ENCODE measurements around the gene YES1.

Gene YES1

GRCh38 chr18:820591-821165 lies 8.6 kb upstream of the YES1 start:
- Histone ChIP-seq H3K36me3 (ENCODE audit: control insufficient read depth, insufficient read depth, low read length) (no peaks in the 10 kb centered on the region), H3K9me3 (ENCODE audit: control insufficient read depth, insufficient read depth, low read depth, low read length) (no peaks in the 10 kb centered on the region), H3K27ac (ENCODE audit: low read depth, low read length) (no peak overlapping the region), H3K4me3 (ENCODE audit: low read depth, low read length) (no peak overlapping the region), H3K4me1 (ENCODE audit: control insufficient read depth, insufficient read depth, low read length) (no peaks in the 10 kb centered on the region), H3K9ac (ENCODE audit: low read length) (no peak overlapping the region), H3K27me3 (ENCODE audit: control insufficient read depth, insufficient read depth, low read length) (no peaks in the 10 kb centered on the region)

GRCh38 chr18:816869-817268 lies 4.8 kb upstream of the YES1 start:
- Histone ChIP-seq H3K27me3 (ENCODE audit: control insufficient read depth, insufficient read depth, low read length) (no peaks in the 10 kb centered on the region), H3K27ac (ENCODE audit: low read depth, low read length) (no peak overlapping the region), H3K4me1 (ENCODE audit: control insufficient read depth, insufficient read depth, low read length) (peaks cover 5% of the 10 kb centered on the region; the same call in 1 of the 2 replicates), H3K36me3 (ENCODE audit: control insufficient read depth, insufficient read depth, low read length) (no peaks in the 10 kb centered on the region), H3K9ac (ENCODE audit: low read length) (no peak overlapping the region), H3K9me3 (ENCODE audit: control insufficient read depth, insufficient read depth, low read depth, low read length) (no peaks in the 10 kb centered on the region), H3K4me3 (ENCODE audit: low read depth, low read length) (no peak overlapping the region)

DNA sequence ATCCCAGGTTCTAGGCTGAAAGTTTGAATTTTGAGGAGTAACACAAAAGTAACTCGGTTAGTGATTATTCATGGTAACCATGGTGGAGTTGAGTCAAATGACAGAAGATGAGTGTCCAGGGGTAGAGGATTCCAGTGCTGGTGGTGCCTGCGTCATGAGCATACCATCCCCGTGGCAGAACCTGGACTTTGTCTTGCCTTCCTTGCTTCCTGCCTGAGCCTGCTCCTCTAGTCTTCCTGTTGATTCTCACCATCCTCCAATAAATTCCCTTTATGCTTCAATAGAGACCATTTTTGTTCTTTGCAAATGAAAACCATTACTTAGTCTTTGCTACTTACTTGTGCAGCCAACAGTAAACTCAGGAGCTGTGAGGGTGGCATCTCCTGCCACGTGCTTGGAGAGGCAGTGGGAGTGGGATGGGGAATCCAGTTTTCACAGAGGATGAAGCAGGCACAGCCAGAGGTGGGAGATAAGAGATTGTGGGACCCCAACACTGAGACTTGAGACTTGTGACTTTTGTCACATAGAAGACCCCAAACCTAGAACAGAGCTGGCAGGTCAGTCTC lies 4.1 kb upstream of the YES1 start:
- Histone ChIP-seq H3K4me3 (ENCODE audit: low read depth, low read length) (no peak overlapping the region), H3K9ac (ENCODE audit: low read length) (no peak overlapping the region), H3K9me3 (ENCODE audit: control insufficient read depth, insufficient read depth, low read depth, low read length) (no peaks in the 10 kb centered on the region), H3K4me1 (ENCODE audit: control insufficient read depth, insufficient read depth, low read length) (peaks cover 5% of the 10 kb centered on the region; the same call in 1 of the 2 replicates), H3K27me3 (ENCODE audit: control insufficient read depth, insufficient read depth, low read length) (no peaks in the 10 kb centered on the region), H3K27ac (ENCODE audit: low read depth, low read length) (no peak overlapping the region), H3K36me3 (ENCODE audit: control insufficient read depth, insufficient read depth, low read length) (no peaks in the 10 kb centered on the region)

- Histone ChIP-seq H3K4me1 (ENCODE audit: control insufficient read depth, insufficient read depth, low read length) (peaks cover 7% of the 10 kb centered on the region), H3K27ac (ENCODE audit: low read depth, low read length) (no peak overlapping the region), H3K4me3 (ENCODE audit: low read depth, low read length) (no peak overlapping the region), H3K9ac (ENCODE audit: low read length) (no peak overlapping the region), H3K27me3 (ENCODE audit: control insufficient read depth, insufficient read depth, low read length) (no peaks in the 10 kb centered on the region), H3K36me3 (ENCODE audit: control insufficient read depth, insufficient read depth, low read length) (no peaks in the 10 kb centered on the region), H3K9me3 (ENCODE audit: control insufficient read depth, insufficient read depth, low read depth, low read length) (no peaks in the 10 kb centered on the region)
Measured at GRCh38 chr18:815353-815752, 3.3 kb upstream of the YES1 start.

- Histone ChIP-seq H3K36me3 (ENCODE audit: control insufficient read depth, insufficient read depth, low read length) (no peaks in the 10 kb centered on the region), H3K4me1 (ENCODE audit: control insufficient read depth, insufficient read depth, low read length) (peaks cover 11% of the 10 kb centered on the region), H3K9ac (ENCODE audit: low read length) (no peak overlapping the region), H3K9me3 (ENCODE audit: control insufficient read depth, insufficient read depth, low read depth, low read length) (no peaks in the 10 kb centered on the region), H3K4me3 (ENCODE audit: low read depth, low read length) (no peak overlapping the region), H3K27ac (ENCODE audit: low read depth, low read length) (no peak overlapping the region), H3K27me3 (ENCODE audit: control insufficient read depth, insufficient read depth, low read length) (no peaks in the 10 kb centered on the region)
Measured at GRCh38 chr18:814300-815084, 2.5 kb upstream of the YES1 start.

GRCh38 chr18:813172-814071 lies 1.4 kb upstream of the YES1 start:
- H3K9me3 ChIP-seq (ENCODE audit: control insufficient read depth, insufficient read depth, low read depth, low read length), result no peaks in the 10 kb centered on the region
- H3K27me3 ChIP-seq (ENCODE audit: control insufficient read depth, insufficient read depth, low read length), result no peaks in the 10 kb centered on the region
- peak overlapping the region; percentile 85 for H3K9ac ChIP-seq (ENCODE audit: low read length)
- no peaks in the 10 kb centered on the region for H3K36me3 ChIP-seq (ENCODE audit: control insufficient read depth, insufficient read depth, low read length)
- H3K27ac ChIP-seq (ENCODE audit: low read depth, low read length), result peak overlapping the region; percentile 90; the same call in 1 of the 2 replicates
- peaks cover 13% of the 10 kb centered on the region for H3K4me1 ChIP-seq (ENCODE audit: control insufficient read depth, insufficient read depth, low read length)
- H3K4me3 ChIP-seq (ENCODE audit: low read depth, low read length), result peak overlapping the region; percentile 98

DNA sequence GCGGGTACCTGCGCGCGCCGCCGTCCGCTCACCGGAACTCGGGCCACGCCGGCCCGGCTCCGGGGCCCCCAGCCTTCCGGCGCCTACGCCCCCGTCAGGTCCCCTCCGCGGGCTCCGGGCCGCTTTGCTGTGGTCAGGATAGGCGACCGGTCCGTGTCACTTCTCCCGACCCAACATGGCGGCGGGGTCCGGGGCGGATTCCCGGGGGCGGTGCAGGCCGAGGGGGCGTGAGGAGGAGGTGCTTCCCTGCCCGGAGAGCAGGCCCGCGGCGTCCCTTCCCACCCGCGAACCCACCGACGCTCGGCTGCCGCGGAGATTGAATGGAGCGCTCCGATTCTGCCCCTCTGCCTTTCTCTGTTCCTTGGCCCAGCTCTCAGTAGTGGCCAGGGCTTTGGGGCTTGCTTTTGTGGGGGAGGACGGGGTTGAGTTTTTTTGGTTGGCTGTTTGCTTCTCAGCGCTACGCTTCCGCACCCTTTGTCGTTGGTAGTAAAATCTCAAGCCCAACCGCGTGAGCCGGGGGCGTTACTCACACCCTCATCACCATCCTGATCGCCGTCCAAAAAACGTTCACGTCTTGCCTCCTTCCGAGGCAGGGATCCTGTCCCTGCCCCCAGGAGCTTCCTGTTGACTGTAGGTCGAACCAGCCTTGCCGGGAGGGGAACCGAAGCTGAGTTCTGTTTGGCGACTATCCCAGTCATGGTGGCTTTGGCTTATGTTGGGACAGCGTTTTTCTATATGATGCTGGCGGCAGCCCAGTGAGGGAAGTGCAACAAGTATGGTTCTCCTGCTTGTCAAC lies 532 bp upstream of the YES1 start:
- Histone ChIP-seq H3K9me3 (ENCODE audit: control insufficient read depth, insufficient read depth, low read depth, low read length) (no peaks in the 10 kb centered on the region), H3K27ac (ENCODE audit: low read depth, low read length) (peak overlapping the region; percentile 90), H3K9ac (ENCODE audit: low read length) (peak overlapping the region; percentile 85), H3K4me3 (ENCODE audit: low read depth, low read length) (peak overlapping the region; percentile 98), H3K27me3 (ENCODE audit: control insufficient read depth, insufficient read depth, low read length) (no peaks in the 10 kb centered on the region), H3K36me3 (ENCODE audit: control insufficient read depth, insufficient read depth, low read length) (no peaks in the 10 kb centered on the region), H3K4me1 (ENCODE audit: control insufficient read depth, insufficient read depth, low read length) (peaks cover 21% of the 10 kb centered on the region)

DNA sequence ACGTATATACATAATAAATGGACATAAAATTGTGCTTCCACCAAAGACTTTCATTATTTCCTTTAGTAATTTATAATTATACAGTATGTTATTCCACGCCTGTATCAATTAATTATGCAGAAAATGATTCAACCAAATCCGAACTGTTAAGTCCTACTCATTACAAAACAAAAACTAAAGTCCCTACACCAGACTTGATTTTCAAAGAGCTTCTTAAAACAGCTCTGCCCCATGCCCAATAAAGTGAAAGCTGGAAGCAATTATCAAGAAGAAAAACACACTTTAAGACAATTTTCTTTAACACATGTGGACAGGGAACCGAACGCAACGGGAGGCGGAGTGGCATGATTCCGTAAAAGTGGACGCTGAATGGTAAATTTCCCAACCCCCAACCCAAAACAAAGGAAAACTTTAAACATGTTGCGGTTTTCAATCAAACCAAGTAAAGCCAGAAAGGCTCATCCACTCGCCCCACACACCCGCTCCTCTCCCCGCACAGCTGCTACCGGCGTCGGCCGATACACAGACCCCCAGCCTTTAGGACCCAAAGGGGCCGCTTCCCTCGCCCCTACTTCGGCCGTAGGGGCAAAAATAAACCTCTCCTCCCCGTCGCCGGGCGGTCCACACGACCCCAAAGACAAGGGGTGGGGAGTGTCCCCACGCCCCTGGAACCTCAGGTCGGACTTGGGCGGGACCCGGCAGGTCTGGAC lies 705 bp downstream of the YES1 start:
- peak overlapping the region; percentile 98 for H3K4me3 ChIP-seq (ENCODE audit: low read depth, low read length)

GRCh38 chr18:809985-810642 lies 1.9 kb downstream of the YES1 start:
- Histone ChIP-seq H3K4me3 (ENCODE audit: low read depth, low read length) (peak overlapping the region; percentile 98), H3K9me3 (ENCODE audit: control insufficient read depth, insufficient read depth, low read depth, low read length) (no peaks in the 10 kb centered on the region), H3K9ac (ENCODE audit: low read length) (no peak overlapping the region), H3K27me3 (ENCODE audit: control insufficient read depth, insufficient read depth, low read length) (no peaks in the 10 kb centered on the region), H3K27ac (ENCODE audit: low read depth, low read length) (no peak overlapping the region), H3K4me1 (ENCODE audit: control insufficient read depth, insufficient read depth, low read length) (peaks cover 25% of the 10 kb centered on the region), H3K36me3 (ENCODE audit: control insufficient read depth, insufficient read depth, low read length) (no peaks in the 10 kb centered on the region)

More for the DNA sequence above, 705 bp downstream of the YES1 start:
- Histone ChIP-seq H3K27me3 (ENCODE audit: control insufficient read depth, insufficient read depth, low read length) (no peaks in the 10 kb centered on the region), H3K36me3 (ENCODE audit: control insufficient read depth, insufficient read depth, low read length) (no peaks in the 10 kb centered on the region), H3K27ac (ENCODE audit: low read depth, low read length) (peak overlapping the region; percentile 91), H3K4me1 (ENCODE audit: control insufficient read depth, insufficient read depth, low read length) (peaks cover 21% of the 10 kb centered on the region), H3K9me3 (ENCODE audit: control insufficient read depth, insufficient read depth, low read depth, low read length) (no peaks in the 10 kb centered on the region), H3K9ac (ENCODE audit: low read length) (peak overlapping the region; percentile 85)
